Upper lobe of left lung (tissue), 6 donors: ENCODE data around the gene SLF2. TPM values are rescaled to one million over a fixed set of nuclear protein-coding genes. Genes with fewer than 3 reads are reported as not detected.
A peak's percentile ranks its signal among the peaks of the same experiment; 100 is the strongest.

Source experiments
- ATAC-seq, 2 donors: fragments of 200-7000 bp; cut with Tn5 transposase; one replicate each; pipeline ENCODE4 v1.9.1; 2022; ENCODE audit warnings: mild to moderate bottlenecking in 2 of 2, moderate library complexity in 2 of 2; ENCODE audit not compliant: low FRiP score in 2 of 2
- DNase-seq, 2 donors: peaks; one replicate each; pipeline ENCODE4 v3.0.0-alpha.2; 2019 to 2020
- H3K27ac ChIP-seq, 4 donors: fragments of 200-600 bp; sonication (generic); one replicate each; pipeline ENCODE4 v1.5.1; 2016 to 2019
- H3K27me3 ChIP-seq, 4 donors: fragments of 200-600 bp; sonication (generic); one replicate each; pipeline ENCODE4 v1.5.1; 2017 to 2019
- H3K36me3 ChIP-seq, 4 donors: fragments of 200-600 bp; sonication (generic); one replicate each; pipeline ENCODE4 v1.5.1; 2016 to 2019
- H3K4me1 ChIP-seq, 4 donors: fragments of 200-600 bp; sonication (generic); one replicate each; pipeline ENCODE4 v1.5.1; 2018 to 2019
- H3K4me3 ChIP-seq, 4 donors: fragments of 200-600 bp; sonication (generic); one replicate each; pipeline ENCODE4 v1.5.1; 2017 to 2019; ENCODE audit warnings: mild to moderate bottlenecking in 2 of 4, moderate library complexity in 1 of 4
- H3K9me3 ChIP-seq, 4 donors: fragments of 200-600 bp; sonication (generic); one replicate each; pipeline ENCODE4 v1.5.1; 2018 to 2019
- EP300 ChIP-seq, 4 donors: sonication (generic); formaldehyde crosslinking; IDR thresholded peaks; one replicate each; pipeline ENCODE4 v1.5.1; 2017; ENCODE audit warnings: antibody characterized with exemption in 4 of 4, control low read depth in 2 of 4
- POLR2A ChIP-seq, 4 donors: fragments of 450-650 bp; IDR thresholded peaks; one replicate each; pipeline ENCODE4 v1.5.1; 2016 to 2017; ENCODE audit warnings: antibody characterized with exemption in 4 of 4, mild to moderate bottlenecking in 2 of 4
- POLR2AphosphoS5 ChIP-seq, 2 donors: sonication (generic); formaldehyde crosslinking; IDR thresholded peaks; one replicate each; pipeline ENCODE4 v1.5.1; 2017; ENCODE audit warnings: antibody characterized with exemption in 2 of 2
- WGBS, 2 donors: methylation state at CpG; one replicate each; pipeline ENCODE4 v1.1.5; 2017 to 2018; 5-methylcytosine and 5-hydroxymethylcytosine counted together
- total RNA-seq, 6 donors: library from RNA; depleted of rRNA in 4 of 6; stranded (reverse); fragments of >200 nt in 4 of 6; gene quantifications; one replicate each; pipeline versions ENCODE4 v1.1.0 to v1.2.1, GENCODE V29; 2016 to 2021
- TF ChIP-seq, protein P1 (sequence below), 6 experiments: fragments of 450-650 bp in 4 of 6; fragments of 200-600 bp in 2 of 6; sonication (generic) in 2 of 6; IDR thresholded peaks; one replicate each; pipeline ENCODE4 v1.5.1; 2016 to 2019; ENCODE audit warnings: antibody characterized with exemption in 6 of 6
- donor health status: DM: no; HTN: no; CAD: no; lungs with moderate emphysema.
- donor health status: DM: no; HTN: yes; CAD: no; lungs with severe emphysema.

Gene SLF2
- total RNA-seq, 6 donors from 2014 or later, result 13.4 to 60.8 (median 28.2) TPM

GRCh38 chr10:101005869-101006567 is 93.3 kb downstream of the SLF2 start:
- H3K4me1 ChIP-seq, result peaks cover 29 to 51% (median 33%) of the 10 kb centered on the region in 4 donors
- ATAC-seq, result no peak
- H3K27me3 ChIP-seq, result no peaks in the 10 kb centered on the region
- H3K36me3 ChIP-seq, result peaks cover 8 to 52% (median 27%) of the 10 kb centered on the region in 4 donors
- WGBS, 2 donors, result 98% methylated on average over 4 of the region's 4 CpGs
- peak overlapping the region in 3 of 4 donors; percentile 2 to 64 (median 15) for H3K27ac ChIP-seq
- no peak for DNase-seq
- TF ChIP-seq POLR2A (IDR thresholded peaks at IDR 0.05) (no peak), EP300 (IDR thresholded peaks at IDR 0.05) (no peak)
- TF ChIP-seq, protein P1, sequence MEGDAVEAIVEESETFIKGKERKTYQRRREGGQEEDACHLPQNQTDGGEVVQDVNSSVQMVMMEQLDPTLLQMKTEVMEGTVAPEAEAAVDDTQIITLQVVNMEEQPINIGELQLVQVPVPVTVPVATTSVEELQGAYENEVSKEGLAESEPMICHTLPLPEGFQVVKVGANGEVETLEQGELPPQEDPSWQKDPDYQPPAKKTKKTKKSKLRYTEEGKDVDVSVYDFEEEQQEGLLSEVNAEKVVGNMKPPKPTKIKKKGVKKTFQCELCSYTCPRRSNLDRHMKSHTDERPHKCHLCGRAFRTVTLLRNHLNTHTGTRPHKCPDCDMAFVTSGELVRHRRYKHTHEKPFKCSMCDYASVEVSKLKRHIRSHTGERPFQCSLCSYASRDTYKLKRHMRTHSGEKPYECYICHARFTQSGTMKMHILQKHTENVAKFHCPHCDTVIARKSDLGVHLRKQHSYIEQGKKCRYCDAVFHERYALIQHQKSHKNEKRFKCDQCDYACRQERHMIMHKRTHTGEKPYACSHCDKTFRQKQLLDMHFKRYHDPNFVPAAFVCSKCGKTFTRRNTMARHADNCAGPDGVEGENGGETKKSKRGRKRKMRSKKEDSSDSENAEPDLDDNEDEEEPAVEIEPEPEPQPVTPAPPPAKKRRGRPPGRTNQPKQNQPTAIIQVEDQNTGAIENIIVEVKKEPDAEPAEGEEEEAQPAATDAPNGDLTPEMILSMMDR (IDR thresholded peaks at IDR 0.05), result no peak
- H3K4me3 ChIP-seq, result no peak overlapping the region
- H3K9me3 ChIP-seq, result no peaks in the 10 kb centered on the region

- peak in 1 of 2 donors; percentile 77 for DNase-seq
- Histone ChIP-seq H3K36me3 (peaks cover 8 to 52% (median 27%) of the 10 kb centered on the region in 4 donors), H3K27me3 (no peaks in the 10 kb centered on the region), H3K4me3 (no peak overlapping the region), H3K4me1 (peaks cover 24 to 46% (median 30%) of the 10 kb centered on the region in 4 donors), H3K27ac (peak overlapping the region in 2 of 4 donors; percentile 2 to 64), H3K9me3 (no peaks in the 10 kb centered on the region)
- TF ChIP-seq POLR2A (IDR thresholded peaks at IDR 0.05) (no peak), POLR2AphosphoS5 (IDR thresholded peaks at IDR 0.05) (no peak), EP300 (IDR thresholded peaks at IDR 0.05) (no peak)
- TF ChIP-seq, protein P1 (IDR thresholded peaks at IDR 0.05), result no peak
- no peak for ATAC-seq
- WGBS, 2 donors, result 84 to 93% methylated on average over 10 to 32 of the region's 33 CpGs
These were observed 93.9 kb downstream of the SLF2 start for GRCh38 chr10:101006593-101007098.

- 63% methylated on average over 4 to 10 of the region's 11 CpGs for WGBS, 2 donors
These were observed 94.4 kb downstream of the SLF2 start for GRCh38 chr10:101007099-101007711.

DNA sequence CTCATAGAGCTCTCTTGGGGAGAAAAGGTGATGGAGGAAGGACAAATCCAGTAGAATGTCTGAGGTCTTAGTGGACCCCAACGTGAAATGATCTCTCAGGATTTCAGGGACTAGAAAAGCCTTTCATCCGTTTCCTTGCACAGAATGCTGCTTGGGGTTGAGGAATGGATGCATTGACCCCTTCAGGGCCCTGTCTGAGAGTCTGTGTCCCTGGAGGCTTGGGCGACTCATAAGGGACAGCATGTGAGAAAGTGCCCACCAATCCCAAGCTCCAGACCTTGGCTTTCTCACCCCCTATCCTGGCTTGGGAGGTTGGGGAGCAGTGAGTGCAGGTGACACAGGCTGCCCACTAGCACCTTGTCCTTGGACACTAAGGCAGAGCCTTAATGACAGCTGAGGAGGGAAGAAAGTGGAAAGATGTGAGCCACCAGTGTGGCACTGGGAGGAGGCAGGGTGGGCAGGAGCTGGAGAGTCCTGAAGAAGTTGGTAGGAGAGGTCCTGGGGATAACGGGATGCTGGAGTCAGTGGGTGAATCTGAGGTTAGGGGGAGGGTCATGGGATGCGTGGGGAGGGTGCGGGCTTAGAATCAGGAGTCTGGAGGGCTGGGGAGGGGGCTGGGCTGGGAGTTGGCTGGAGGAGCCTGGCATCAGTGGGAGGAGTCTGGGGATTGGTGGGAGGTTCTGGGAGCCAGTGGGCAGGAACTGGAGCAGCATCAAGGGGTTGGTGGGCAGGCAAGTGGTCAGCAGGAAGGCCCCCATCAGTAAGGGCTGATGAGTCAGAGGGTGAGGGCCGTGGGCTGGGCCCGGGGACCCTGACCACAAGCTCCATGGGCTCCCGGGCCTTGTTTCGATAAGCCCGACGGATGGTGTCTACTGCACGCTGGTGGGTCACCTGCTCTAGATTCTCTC is 95.4 kb downstream of the SLF2 start:
- no peak for ATAC-seq
- TF ChIP-seq POLR2AphosphoS5 (IDR thresholded peaks at IDR 0.05) (no peak), POLR2A (IDR thresholded peaks at IDR 0.05) (no peak), EP300 (IDR thresholded peaks at IDR 0.05) (no peak)
- TF ChIP-seq, protein P1 (IDR thresholded peaks at IDR 0.05), result no peak
- Histone ChIP-seq H3K36me3 (peaks cover 7 to 43% (median 25%) of the 10 kb centered on the region in 4 donors), H3K4me3 (no peak overlapping the region), H3K27me3 (no peaks in the 10 kb centered on the region), H3K9me3 (no peaks in the 10 kb centered on the region), H3K27ac (peak overlapping the region in 3 of 4 donors; percentile 18 to 61 (median 24)), H3K4me1 (peaks cover 26 to 50% (median 28%) of the 10 kb centered on the region in 4 donors)
- no peak for DNase-seq
- WGBS, 2 donors, result 72 to 76% methylated on average over 12 to 13 of the region's 13 CpGs

More at GRCh38 chr10:101007099-101007711, 94.4 kb downstream of the SLF2 start:
- DNase-seq, result no peak
- Histone ChIP-seq H3K4me3 (no peak overlapping the region), H3K36me3 (peaks cover 8 to 52% (median 27%) of the 10 kb centered on the region in 4 donors), H3K4me1 (peaks cover 23 to 46% (median 27%) of the 10 kb centered on the region in 4 donors), H3K27ac (peak overlapping the region in 3 of 4 donors; percentile 2 to 64 (median 61)), H3K9me3 (no peaks in the 10 kb centered on the region), H3K27me3 (no peaks in the 10 kb centered on the region)
- no peak for ATAC-seq
- no peak for TF ChIP-seq EP300 (IDR thresholded peaks at IDR 0.05)
- TF ChIP-seq, protein P1 (IDR thresholded peaks at IDR 0.05), result no peak
- TF ChIP-seq POLR2AphosphoS5 (IDR thresholded peaks at IDR 0.05), result no peak
- TF ChIP-seq POLR2A (IDR thresholded peaks at IDR 0.05), result no peak
